Endometrial microvascular endothelial cells (primary cell): ENCODE measurements around the gene KMO. TPM values are rescaled to one million over a fixed set of nuclear protein-coding genes. Genes with fewer than 3 reads are reported as not detected.

ENCODE experiments used
- in situ Hi-C: cut with HindIII; loops from 2 replicates; pipeline ENCODE4 v1.10.0; 2017; ENCODE audit warnings: low sequenced_read_pairs, low pct_unique_long_range_greater_than_20kb; ENCODE audit errors: inconsistent ontology term
- total RNA-seq: library from RNA; depleted of rRNA; stranded (reverse); fragments of >200 nt; gene quantifications from one replicate; pipeline ENCODE4 v1.2.3, GENCODE V29; 2015; ENCODE audit errors: inconsistent ontology term

Gene KMO
- total RNA-seq, 1 donor from 2014 or later, result not detected

- in situ Hi-C loops, result no loop called here
Observed at GRCh38 chr1:241639623-241640148, 107.5 kb downstream of the KMO start.

GRCh38 chr1:241640149-241640866 lies 108.1 kb downstream of the KMO start, which contains the start of the genes CHML and OPN3:
TSS of gene CHML (minus strand) at chr1:241640369. CDS start at chr1:241635766, 4,603 bp downstream.
TSS of gene OPN3 (minus strand) at chr1:241640369. CDS start at chr1:241640254, 115 bp downstream.
- in situ Hi-C loops, result no loop called here

- in situ Hi-C loops, result no loop called here
Observed at GRCh38 chr1:241640867-241641622, 108.9 kb downstream of the KMO start.

GRCh38 chr1:241641773-241642592 lies 109.8 kb downstream of the KMO start:
- in situ Hi-C loops, result no loop called here

GRCh38 chr1:241642593-241642944 lies 110.4 kb downstream of the KMO start:
- in situ Hi-C loops, result no loop called here

GRCh38 chr1:241644259-241644658 lies 112.1 kb downstream of the KMO start:
- in situ Hi-C loops, result no loop called here

GRCh38 chr1:241645199-241645598 lies 113.0 kb downstream of the KMO start:
- in situ Hi-C loops, result no loop called here

Other genes with a start within 250 kb of the KMO start
- 0.74 TPM for gene RGS7, start 175.2 kb upstream of the KMO start, total RNA-seq
- gene FH, start 12.6 kb upstream of the KMO start, total RNA-seq, result 118 TPM
- 10.6 TPM for gene CHML, start 108.0 kb downstream of the KMO start, total RNA-seq
- 32.9 TPM for gene OPN3, start 108.0 kb downstream of the KMO start, total RNA-seq
- gene WDR64, start 119.9 kb downstream of the KMO start, total RNA-seq, result not detected